Right cardiac atrium (tissue), 5 donors: Measurements from ENCODE around the gene TMEM63A. TPM values are rescaled to one million over a fixed set of nuclear protein-coding genes. Genes with fewer than 3 reads are reported as not detected.
"Not testable (repeated sequence)": the region's sequence is repeated elsewhere in the genome, so short reads cannot be mapped to it uniquely, and the experiment has no call there.

Source experiments
- ATAC-seq, 2 donors: fragments of 200-7000 bp; cut with Tn5 transposase; one replicate each; pipeline versions ENCODE4 v1.8.0 to v1.9.1; 2020; ENCODE audit warnings: moderate library complexity in 2 of 2, mild to moderate bottlenecking in 1 of 2
- DNase-seq, 3 donors: peaks; one replicate each; pipeline ENCODE4 v3.0.0-alpha.2; 2020
- H3K27ac ChIP-seq: one replicate; pipeline ENCODE4 v1.5.1; 2013; ENCODE audit warnings: mild to moderate bottlenecking, low read length, control low read depth, moderate library complexity
- H3K27me3 ChIP-seq: one replicate; pipeline ENCODE4 v1.6.1; 2013; ENCODE audit not compliant: control insufficient read depth, insufficient read depth
- H3K4me1 ChIP-seq: one replicate; pipeline ENCODE4 v1.6.1; 2013; ENCODE audit warnings: low read length; ENCODE audit not compliant: control insufficient read depth, insufficient read depth
- H3K4me3 ChIP-seq: one replicate; pipeline ENCODE4 v1.5.1; 2013; ENCODE audit warnings: low read length, control low read depth
- H3K9me3 ChIP-seq: one replicate; pipeline ENCODE4 v1.6.1; 2013; ENCODE audit warnings: low read length; ENCODE audit not compliant: control insufficient read depth
- WGBS: extraction: QIAGEN DNeasy Blood & Tissue Kit; methylation state at CpG from one replicate; pipeline ENCODE4 v1.1.7; 2013; 5-methylcytosine and 5-hydroxymethylcytosine counted together
- intact Hi-C, 4 donors: fragments of 100-400 bp; cut with DNase I; formaldehyde crosslinking; loops; one replicate each; pipeline versions ENCODE4 v1.11.0 to v1.14.0; 2022 to 2023
- long read RNA-seq, 4 donors: library from polyadenylated mRNA; unstranded; transcript quantifications; one replicate each; pipeline ENCODE4 v2.0.0, GENCODE V29; 2020 to 2021
- polyA plus RNA-seq: library from polyadenylated mRNA; stranded (reverse); fragments of 200-250 nt; gene quantifications from one replicate; pipeline ENCODE4 v1.2.3, GENCODE V29; 2013
- total RNA-seq, 4 donors: library from RNA; stranded (reverse); fragmentation: NEBNext Ultra II Directional; extraction: Animal tissue kit (Norgen Biotek cat#: 25700); gene quantifications; one replicate each; pipeline ENCODE4 v1.2.1, GENCODE V29; 2021
- donor health status: healthy with polysubstance abuse.
- donor health status: DM: no; HTN: yes; CAD: no.
- donor health status: DM: no; HTN: no; CAD: no.
- donor health status: DM: no; HTN: yes; CAD: no; lungs with severe emphysema.
- donor health status: DM: yes; HTN: yes; CAD: no.

TMEM63A gene
- 10 to 100 TPM; 32.6 to 44.4 (median 37.9) TPM for total RNA-seq
- 29.3 TPM for polyA plus RNA-seq
- long read RNA-seq, donor 1, full-length matches to known transcripts = 4 of 28 reads
- long read RNA-seq, donor 1, partial matches to known transcripts = 12 of 28 reads
- long read RNA-seq, donor 1, other reads (novel, unspliced or antisense) = 12 of 28 reads
- long read RNA-seq, donor 2, full-length matches to known transcripts = 8 of 29 reads
- long read RNA-seq, donor 2, partial matches to known transcripts = 12 of 29 reads
- long read RNA-seq, donor 2, other reads (novel, unspliced or antisense) = 9 of 29 reads
- long read RNA-seq, donor 3, full-length matches to known transcripts = 9 of 45 reads
- long read RNA-seq, donor 3, partial matches to known transcripts = 19 of 45 reads
- long read RNA-seq, donor 3, other reads (novel, unspliced or antisense) = 17 of 45 reads
- long read RNA-seq, donor 4, full-length matches to known transcripts = 5 of 22 reads
- long read RNA-seq, donor 4, partial matches to known transcripts = 5 of 22 reads
- long read RNA-seq, donor 4, other reads (novel, unspliced or antisense) = 12 of 22 reads

- intact Hi-C loops = no loop called here
- H3K4me1 ChIP-seq = peaks cover 28% of the 10 kb centered on the region
- H3K9me3 ChIP-seq = no peaks in the 10 kb centered on the region
- under 1% methylated on average over 64 of the region's 64 CpGs for WGBS
- H3K27ac ChIP-seq = peak within 1 kb of the TSS; percentile 67
- peak within 1 kb of the TSS; percentile 53 for H3K4me3 ChIP-seq
- H3K27me3 ChIP-seq = no peaks in the 10 kb centered on the region
- ATAC-seq = peak; percentile 92 to 94
- DNase-seq = peak; percentile 95 to 98 (median 98)
These were observed at the start of gene TMEM63A for GRCh38 chr1:225881959-225882693. TSS of gene TMEM63A (minus strand) at chr1:225882380. CDS start at chr1:225877580, 4,800 bp downstream.

DNA sequence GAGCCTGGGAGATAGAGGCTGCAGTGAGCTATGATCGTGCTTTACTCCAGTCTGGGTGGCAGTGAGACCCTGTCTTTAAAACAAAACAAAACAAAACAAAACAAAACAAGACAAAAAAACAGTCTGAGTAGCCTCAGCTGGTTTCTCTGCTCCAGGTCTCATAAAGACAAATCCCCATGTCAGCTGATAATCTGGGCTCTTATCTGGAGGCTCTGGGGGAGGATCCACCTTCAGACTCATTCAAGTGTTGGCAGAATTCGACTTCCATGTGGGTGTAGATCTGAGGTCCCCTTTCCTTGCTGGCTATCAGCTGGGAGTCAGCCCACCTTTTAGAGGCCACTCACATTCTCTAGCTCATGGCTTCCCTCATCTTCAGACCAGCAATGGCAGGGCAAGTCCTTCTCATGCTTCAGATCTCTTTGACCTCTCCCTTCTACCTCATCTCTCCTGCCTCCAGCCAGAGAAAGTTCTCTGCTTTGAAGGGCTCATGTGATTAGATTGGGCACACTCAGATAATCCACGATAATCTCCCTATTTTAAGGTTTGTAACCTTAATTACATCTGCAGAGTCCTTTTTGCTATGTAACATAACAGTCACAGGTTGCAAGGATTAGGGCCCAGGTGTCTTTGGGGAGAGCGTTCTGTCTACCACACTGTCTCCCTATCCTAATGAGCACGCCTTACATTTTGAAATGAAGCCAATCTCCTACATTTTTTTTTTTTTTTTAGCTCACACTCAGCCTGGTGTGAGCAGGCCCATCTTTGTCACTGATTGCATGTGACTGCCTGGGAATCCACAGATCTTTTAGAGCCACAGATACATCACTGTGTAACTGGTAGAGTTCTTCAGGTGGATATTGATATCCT is 49.3 kb upstream of the TMEM63A start:
- ATAC-seq (no peak), DNase-seq (no peak)
- intact Hi-C loops = no loop called here
- no peaks in the 10 kb centered on the region for H3K27me3 ChIP-seq
- WGBS = 70% methylated on average over 5 of the region's 5 CpGs
- no peaks in the 10 kb centered on the region for H3K9me3 ChIP-seq
- no peak overlapping the region for H3K4me3 ChIP-seq
- no peak overlapping the region for H3K27ac ChIP-seq
- H3K4me1 ChIP-seq = no peaks in the 10 kb centered on the region

DNA sequence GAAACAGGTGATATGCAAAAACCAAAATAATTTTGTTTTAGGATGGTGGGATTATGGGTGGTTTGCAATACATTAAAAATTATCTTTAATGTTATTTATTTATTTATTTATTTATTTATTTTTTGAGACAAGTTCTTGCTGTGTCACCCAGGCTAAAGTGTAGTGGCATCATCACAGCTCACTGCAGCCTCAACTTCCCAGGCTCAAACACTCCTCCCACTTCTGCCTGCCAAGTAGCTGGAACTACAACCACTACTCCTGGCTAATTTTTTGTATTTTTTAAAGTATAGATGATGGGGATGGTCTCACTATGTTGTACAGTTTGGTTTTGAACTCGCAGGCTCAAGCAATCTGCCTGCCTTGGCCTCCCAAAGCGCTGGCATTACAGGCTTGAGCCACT is 48.4 kb upstream of the TMEM63A start:
- no peaks in the 10 kb centered on the region for H3K27me3 ChIP-seq
- H3K4me3 ChIP-seq = no peak overlapping the region
- DNase-seq (no peak), ATAC-seq (no peak)
- 95% methylated on average over 2 of the region's 2 CpGs for WGBS
- intact Hi-C loops = no loop called here
- H3K4me1 ChIP-seq = no peaks in the 10 kb centered on the region
- no peak overlapping the region for H3K27ac ChIP-seq
- no peaks in the 10 kb centered on the region for H3K9me3 ChIP-seq

DNA sequence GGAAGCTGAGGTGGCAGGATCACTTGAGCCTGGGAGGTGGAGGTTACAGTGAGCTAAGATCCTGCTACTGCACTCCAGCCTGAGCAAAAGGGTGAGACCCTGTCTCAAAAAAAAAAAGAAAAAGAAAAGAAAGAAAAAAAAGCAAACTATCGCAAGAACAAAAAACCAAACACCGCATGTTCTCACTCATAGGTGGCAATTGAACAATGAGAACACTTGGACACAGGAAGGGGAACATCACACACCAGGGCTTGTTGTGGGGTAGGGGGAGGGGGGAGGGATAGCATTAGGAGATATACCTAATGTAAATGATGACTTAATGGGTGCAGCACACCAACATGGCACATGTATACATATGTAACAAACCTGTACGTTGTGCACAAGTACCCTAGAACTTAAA is 47.3 kb upstream of the TMEM63A start:
- H3K27me3 ChIP-seq, H3K9me3 ChIP-seq, H3K4me3 ChIP-seq, DNase-seq, H3K4me1 ChIP-seq, ATAC-seq, H3K27ac ChIP-seq, intact Hi-C loops: not testable (repeated sequence)
- WGBS = 95% methylated on average over 3 of the region's 3 CpGs

DNA sequence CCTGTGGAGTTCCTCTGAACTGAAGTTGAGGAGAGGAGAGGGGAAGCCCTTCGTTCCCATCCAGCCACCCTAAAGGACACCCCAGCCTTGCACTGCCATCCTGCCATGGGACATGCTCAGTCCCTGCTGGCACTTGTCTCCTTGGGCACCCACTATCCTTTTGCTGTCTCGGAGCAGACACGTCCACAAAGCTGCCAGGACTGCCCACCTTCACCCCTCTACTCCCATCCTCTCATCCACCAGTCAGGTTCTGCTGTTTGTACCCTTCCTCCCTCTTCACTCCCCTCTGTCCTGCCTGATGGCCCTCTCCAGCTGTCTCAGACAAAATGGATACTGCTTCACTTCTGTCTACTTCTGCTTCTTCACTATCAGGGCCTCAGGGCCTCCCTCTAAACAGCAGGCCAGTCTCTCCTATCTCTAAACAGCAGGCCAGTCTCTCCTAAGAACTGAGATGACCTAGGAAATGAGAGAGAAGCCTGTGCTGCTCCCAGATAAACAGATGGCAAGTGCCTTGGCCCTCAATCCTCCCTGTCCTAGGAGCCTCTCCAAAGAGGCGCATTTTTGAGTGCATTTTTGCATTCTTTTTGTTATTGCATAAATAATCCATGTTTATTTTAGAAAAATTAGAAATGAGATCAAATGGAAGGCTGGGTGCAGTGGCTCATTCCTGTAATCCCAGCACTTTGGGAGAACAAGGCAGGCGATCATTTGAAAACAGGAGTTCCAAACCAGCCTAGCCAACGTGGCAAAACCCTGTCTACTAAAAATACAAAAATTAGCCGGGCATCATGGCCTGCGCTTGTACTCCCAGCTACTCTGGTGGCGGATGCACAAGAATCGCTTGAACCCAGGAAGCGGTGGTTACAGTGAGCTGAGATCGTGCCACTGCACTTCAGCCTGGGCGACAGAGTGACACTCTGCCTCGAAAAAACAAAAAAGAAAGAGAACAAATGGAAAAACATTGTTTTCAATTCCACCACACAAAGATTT is 46.3 kb upstream of the TMEM63A start:
- no peaks in the 10 kb centered on the region for H3K27me3 ChIP-seq
- DNase-seq (no peak), ATAC-seq (no peak)
- 80% methylated on average over 14 of the region's 14 CpGs for WGBS
- no peaks in the 10 kb centered on the region for H3K9me3 ChIP-seq
- H3K27ac ChIP-seq = no peak overlapping the region
- intact Hi-C loops = no loop called here
- H3K4me3 ChIP-seq = no peak overlapping the region
- H3K4me1 ChIP-seq = no peaks in the 10 kb centered on the region

DNA sequence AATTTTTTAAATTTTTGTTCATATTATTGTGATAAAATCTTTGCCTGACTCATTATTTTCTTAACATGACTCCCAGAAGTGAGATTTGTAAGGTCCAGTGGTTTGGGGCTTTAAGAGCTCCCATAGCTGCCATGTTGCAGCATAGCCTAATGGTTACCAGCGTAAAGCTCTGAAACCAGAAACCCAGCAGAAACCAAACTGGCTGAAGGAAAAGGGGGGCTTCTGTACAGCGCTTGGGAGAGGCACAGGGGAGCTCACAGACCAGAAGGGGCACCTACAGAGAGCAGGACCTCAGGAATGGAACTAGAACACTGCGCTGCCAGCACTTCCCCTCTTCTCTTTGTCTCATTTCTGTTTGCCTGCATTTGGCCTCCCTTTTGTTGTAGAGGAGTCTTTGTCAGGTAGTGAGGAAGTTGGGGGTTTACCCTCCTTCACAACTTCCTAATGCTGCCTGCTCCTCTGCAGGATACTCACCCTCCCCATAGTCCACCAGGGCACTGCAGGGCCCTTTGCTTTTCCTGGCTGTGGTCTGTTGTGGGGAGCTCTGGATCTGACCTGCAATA is 44.5 kb upstream of the TMEM63A start:
- H3K9me3 ChIP-seq = no peaks in the 10 kb centered on the region
- WGBS = 86% methylated on average over 3 of the region's 3 CpGs
- H3K4me3 ChIP-seq = no peak overlapping the region
- no peak overlapping the region for H3K27ac ChIP-seq
- ATAC-seq = no peak
- H3K4me1 ChIP-seq = no peaks in the 10 kb centered on the region
- H3K27me3 ChIP-seq = no peaks in the 10 kb centered on the region
- intact Hi-C loops = no loop called here
- DNase-seq = no peak

DNA sequence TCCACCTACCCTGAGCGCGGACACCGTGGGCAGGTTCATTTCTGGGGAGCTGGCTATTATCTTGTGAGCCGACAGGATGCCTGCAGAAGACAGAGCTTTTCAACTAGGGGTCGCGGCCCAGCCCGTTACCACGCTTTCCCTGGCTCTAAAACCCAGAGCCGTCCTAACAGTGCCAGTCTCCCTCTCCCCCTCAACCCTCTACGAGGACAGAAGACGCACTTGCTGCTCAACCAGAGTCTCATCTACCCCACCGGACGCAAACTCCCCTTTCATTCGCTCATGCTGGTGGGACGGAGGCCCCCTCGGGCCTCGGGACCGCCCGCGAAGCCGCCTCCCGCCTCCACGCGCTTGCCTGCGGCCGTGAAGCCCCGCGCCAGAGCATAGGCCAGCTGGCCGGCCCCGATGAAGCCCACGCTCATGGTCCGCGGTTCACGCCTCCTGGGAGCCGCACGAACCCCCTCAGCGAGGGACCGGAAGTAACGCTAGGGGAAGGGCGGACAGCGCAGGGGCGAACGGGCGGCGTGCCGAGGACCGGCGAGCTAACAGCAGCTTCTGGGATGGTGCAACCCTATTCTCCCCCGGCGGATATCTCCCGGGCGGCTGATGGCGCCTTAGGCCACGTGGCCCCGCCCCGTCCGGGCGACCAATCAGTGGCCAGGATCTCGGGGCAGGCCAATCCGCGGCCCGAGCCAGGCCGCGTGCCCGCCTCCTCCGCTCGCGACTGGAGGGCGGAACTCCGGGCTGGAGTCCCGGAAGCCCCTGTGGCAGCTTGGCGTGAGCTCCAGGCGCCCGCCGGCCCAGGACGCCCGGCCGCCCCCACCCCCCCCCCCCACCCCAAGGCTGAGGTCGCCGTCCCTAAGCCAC is 41.7 kb upstream of the TMEM63A start, which contains the start of gene PYCR2:
TSS of gene PYCR2 (minus strand) at position 559 of the 864 bp plus-strand sequence. CDS start at position 419, 140 bp downstream.
- no peaks in the 10 kb centered on the region for H3K27me3 ChIP-seq
- H3K4me3 ChIP-seq = peak within 1 kb of the TSS; percentile 67
- H3K9me3 ChIP-seq = no peaks in the 10 kb centered on the region
- under 1% methylated on average over 80 of the region's 80 CpGs for WGBS
- H3K4me1 ChIP-seq = no peaks in the 10 kb centered on the region
- DNase-seq (peak; percentile 97 to 99 (median 99)), ATAC-seq (peak; percentile 99)
- peak within 1 kb of the TSS; percentile 76 for H3K27ac ChIP-seq
- intact Hi-C loops = no loop called here

DNA sequence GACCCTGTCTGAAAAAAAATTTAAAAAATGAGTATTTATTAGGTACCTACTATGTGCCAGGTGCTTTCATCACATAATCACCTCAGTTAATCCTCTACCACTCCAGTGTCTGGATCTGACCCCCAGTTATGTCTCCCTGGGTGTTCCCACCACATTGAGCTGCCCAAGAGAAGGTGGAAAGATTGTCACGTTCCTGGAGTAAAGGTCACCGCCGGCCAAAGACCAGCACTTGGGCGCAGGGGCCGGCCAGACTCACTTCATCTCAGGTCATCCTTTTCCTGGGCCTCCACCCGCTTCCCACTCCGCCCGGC is 41.2 kb upstream of the TMEM63A start:
- intact Hi-C loops = no loop called here
- WGBS = 3% methylated on average over 8 of the region's 8 CpGs
- DNase-seq (no peak), ATAC-seq (peak; percentile 5 to 25)
- Histone ChIP-seq H3K4me1 (no peaks in the 10 kb centered on the region), H3K9me3 (no peaks in the 10 kb centered on the region), H3K27me3 (no peaks in the 10 kb centered on the region), H3K4me3 (peak overlapping the region; percentile 51), H3K27ac (no peak overlapping the region)
